Lung (tissue), 12 donors: ENCODE data around the gene MRNIP. TPM values are rescaled to one million over a fixed set of nuclear protein-coding genes. Genes with fewer than 3 reads are reported as not detected.
A peak's percentile ranks its signal among the peaks of the same experiment; 100 is the strongest.

Source experiments
- ATAC-seq: fragments of 200-7000 bp; cut with Tn5 transposase; one replicate; pipeline ENCODE4 v1.9.1; 2020; ENCODE audit warnings: moderate number of reproducible peaks; ENCODE audit not compliant: insufficient read depth, low FRiP score
- DNase-seq, 3 donors: peaks; one replicate each; pipeline ENCODE4 v3.0.0-alpha.2; 2013 to 2017
- H3K27ac ChIP-seq, 2 donors: one replicate each; pipeline ENCODE4 v1.5.1; 2013; ENCODE audit warnings: mild to moderate bottlenecking in 2 of 2, moderate library complexity in 2 of 2, control low read depth in 1 of 2, inconsistent platforms in 1 of 2, low read depth in 1 of 2, low read length in 1 of 2
- H3K27me3 ChIP-seq, 3 donors: one replicate each; pipeline ENCODE4 v1.5.1; 2013; ENCODE audit warnings: low read length in 2 of 3; ENCODE audit not compliant: control insufficient read depth in 3 of 3, insufficient read depth in 3 of 3
- H3K36me3 ChIP-seq, 4 donors: one replicate each; pipeline ENCODE4 v1.5.1; 2013; ENCODE audit warnings: low read length in 4 of 4, mild to moderate bottlenecking in 1 of 4, moderate library complexity in 1 of 4; ENCODE audit not compliant: control insufficient read depth in 4 of 4, insufficient read depth in 4 of 4
- H3K4me1 ChIP-seq, 5 donors: one replicate each; pipeline ENCODE4 v1.5.1; 2013; ENCODE audit warnings: low read length in 5 of 5, mild to moderate bottlenecking in 2 of 5, moderate library complexity in 1 of 5; ENCODE audit not compliant: control insufficient read depth in 5 of 5, insufficient read depth in 5 of 5
- H3K4me3 ChIP-seq: one replicate; pipeline ENCODE4 v1.5.1; 2013; ENCODE audit warnings: mild to moderate bottlenecking, control low read depth, moderate library complexity
- H3K9ac ChIP-seq, 2 donors: one replicate each; pipeline ENCODE4 v1.5.1; 2013; ENCODE audit warnings: low read length in 2 of 2, control low read depth in 1 of 2; ENCODE audit not compliant: insufficient read depth in 1 of 2
- H3K9me3 ChIP-seq, 4 donors: one replicate each; pipeline ENCODE4 v1.5.1; 2013; ENCODE audit warnings: low read length in 3 of 4, mild to moderate bottlenecking in 1 of 4, moderate library complexity in 1 of 4; ENCODE audit not compliant: control insufficient read depth in 4 of 4, insufficient read depth in 3 of 4
- WGBS, 2 donors: extraction: QIAGEN DNeasy Blood & Tissue Kit; methylation state at CpG; one replicate each; pipeline ENCODE4 v1.1.7; 2013; 5-methylcytosine and 5-hydroxymethylcytosine counted together
- polyA plus RNA-seq, 2 donors: library from polyadenylated mRNA; stranded (reverse); fragments of 200-250 nt; gene quantifications; one replicate each; pipeline ENCODE4 v1.2.1, GENCODE V29; 2013
- total RNA-seq, 2 donors: library from RNA; depleted of rRNA in 1 of 2; stranded (reverse); fragments of >200 nt in 1 of 2; gene quantifications; one replicate each; pipeline ENCODE4 v1.2.1, GENCODE V29; 2014 to 2021
- TF ChIP-seq, protein P1 (sequence below): IDR thresholded peaks from 2 replicates; pipeline ENCODE4 v1.5.1; 2012; ENCODE audit warnings: mild to moderate bottlenecking; ENCODE audit errors: control extremely low read depth, extremely low read depth
- donor health status: control.
- donor health status: control.
- donor health status: Bipolar disorder and iron deficiency.
- donor health status: healthy.
- donor health status: DM: yes; HTN: yes; CAD: no.

Gene MRNIP
- total and polyA plus RNA-seq, 4 donors: 15.4 to 51.0 (median 35.4) TPM

DNA sequence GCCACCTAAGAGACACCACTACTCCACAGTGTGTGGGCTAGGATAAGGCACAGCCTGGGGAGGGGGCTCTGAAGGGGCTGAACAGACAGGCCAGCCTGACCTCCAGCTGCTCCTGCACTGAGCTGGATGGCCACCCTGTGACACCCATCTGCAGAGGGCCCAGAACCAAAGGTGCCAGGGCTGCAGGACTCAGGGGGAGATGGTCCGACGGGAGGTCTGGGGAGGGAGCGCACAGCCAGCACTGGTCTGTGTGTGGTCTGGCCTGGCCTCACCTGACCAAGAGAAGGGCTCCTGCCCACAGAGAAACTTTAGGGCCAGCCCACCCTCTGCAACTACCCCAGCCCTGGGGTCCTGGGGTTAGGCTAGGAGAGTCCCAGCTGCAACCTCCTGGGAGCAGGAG is 64.0 kb downstream of the MRNIP start:
- peaks cover 0 to 21% (median 15%) of the 10 kb centered on the region in 4 donors for H3K36me3 ChIP-seq
- H3K4me1 ChIP-seq: peaks cover 3 to 51% (median 7%) of the 10 kb centered on the region in 5 donors
- no peak overlapping the region for H3K4me3 ChIP-seq
- 84 to 87% methylated on average over 3 of the region's 3 CpGs for WGBS, 2 donors
- ATAC-seq (no peak), DNase-seq (no peak)
- TF ChIP-seq, protein P1, sequence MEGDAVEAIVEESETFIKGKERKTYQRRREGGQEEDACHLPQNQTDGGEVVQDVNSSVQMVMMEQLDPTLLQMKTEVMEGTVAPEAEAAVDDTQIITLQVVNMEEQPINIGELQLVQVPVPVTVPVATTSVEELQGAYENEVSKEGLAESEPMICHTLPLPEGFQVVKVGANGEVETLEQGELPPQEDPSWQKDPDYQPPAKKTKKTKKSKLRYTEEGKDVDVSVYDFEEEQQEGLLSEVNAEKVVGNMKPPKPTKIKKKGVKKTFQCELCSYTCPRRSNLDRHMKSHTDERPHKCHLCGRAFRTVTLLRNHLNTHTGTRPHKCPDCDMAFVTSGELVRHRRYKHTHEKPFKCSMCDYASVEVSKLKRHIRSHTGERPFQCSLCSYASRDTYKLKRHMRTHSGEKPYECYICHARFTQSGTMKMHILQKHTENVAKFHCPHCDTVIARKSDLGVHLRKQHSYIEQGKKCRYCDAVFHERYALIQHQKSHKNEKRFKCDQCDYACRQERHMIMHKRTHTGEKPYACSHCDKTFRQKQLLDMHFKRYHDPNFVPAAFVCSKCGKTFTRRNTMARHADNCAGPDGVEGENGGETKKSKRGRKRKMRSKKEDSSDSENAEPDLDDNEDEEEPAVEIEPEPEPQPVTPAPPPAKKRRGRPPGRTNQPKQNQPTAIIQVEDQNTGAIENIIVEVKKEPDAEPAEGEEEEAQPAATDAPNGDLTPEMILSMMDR: no peak
- H3K27me3 ChIP-seq: no peaks in the 10 kb centered on the region
- peak overlapping the region in 1 of 2 donors; percentile 85 for H3K27ac ChIP-seq
- H3K9ac ChIP-seq: no peak overlapping the region
- H3K9me3 ChIP-seq: no peaks in the 10 kb centered on the region

DNA sequence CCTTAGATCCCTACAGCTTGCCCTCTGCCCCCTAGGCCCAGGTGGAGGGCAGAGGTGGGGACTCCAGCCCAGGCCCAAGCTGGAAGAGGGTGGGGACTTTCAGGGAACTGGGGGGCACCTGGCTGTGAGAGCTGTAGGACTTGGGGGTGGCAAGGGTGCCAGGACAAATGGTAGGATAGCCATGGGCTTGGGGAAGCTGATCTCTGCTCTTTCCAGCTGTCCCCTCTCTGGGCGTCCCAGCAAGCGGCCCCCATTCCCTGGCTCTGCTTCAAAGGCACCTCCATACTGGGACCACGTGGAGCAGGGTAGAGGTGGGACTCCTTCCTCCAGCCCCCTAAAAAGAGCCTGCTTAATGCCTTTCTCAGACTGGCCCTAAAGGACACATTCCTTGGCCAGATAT is 64.4 kb downstream of the MRNIP start:
- DNase-seq: no peak
- Histone ChIP-seq H3K4me1 (peaks cover 3 to 51% (median 7%) of the 10 kb centered on the region in 5 donors), H3K36me3 (peaks cover 0 to 16% (median 12%) of the 10 kb centered on the region in 4 donors), H3K27ac (peak overlapping the region in 1 of 2 donors; percentile 85), H3K27me3 (no peaks in the 10 kb centered on the region), H3K9ac (no peak overlapping the region), H3K9me3 (no peaks in the 10 kb centered on the region), H3K4me3 (no peak overlapping the region)
- TF ChIP-seq, protein P1: no peak
- WGBS, 2 donors: 49 to 66% methylated on average over 3 of the region's 3 CpGs
- no peak for ATAC-seq

DNA sequence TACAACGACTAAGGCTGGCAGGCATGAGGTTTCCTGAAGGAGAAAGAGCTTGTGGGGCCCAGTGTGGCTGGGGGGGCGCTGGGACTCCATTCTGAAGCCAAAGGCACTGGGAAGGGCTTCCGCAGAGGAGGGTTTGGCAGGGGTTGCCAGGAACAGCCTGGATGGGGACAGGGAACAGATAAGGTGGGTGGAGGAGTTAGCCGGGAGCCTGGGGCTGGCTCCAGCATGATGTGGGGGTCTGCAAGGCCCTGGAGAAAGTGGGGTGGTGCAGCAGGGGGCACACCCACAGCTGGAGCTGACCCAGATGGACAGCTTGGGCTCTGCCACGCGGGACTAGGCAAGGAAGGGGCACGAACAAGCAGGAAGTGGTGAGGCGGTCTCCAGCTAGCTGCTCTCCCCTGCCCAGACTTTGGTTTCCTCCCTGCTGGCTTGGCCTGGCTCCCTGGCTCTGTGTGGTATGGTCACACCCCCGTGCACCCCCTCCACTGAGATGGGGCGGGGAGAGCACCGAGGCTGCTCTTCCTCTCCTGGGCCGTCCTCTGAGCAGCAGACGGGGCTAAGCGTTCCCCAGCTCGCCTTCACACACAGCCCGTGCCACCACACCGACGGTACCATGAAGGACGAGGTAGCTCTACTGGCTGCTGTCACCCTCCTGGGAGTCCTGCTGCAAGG is 65.0 kb downstream of the MRNIP start, which contains the start of gene LTC4S:
LTC4S (plus strand) TSS at position 519 of the 672 bp plus-strand sequence; CDS start at position 614, 95 bp downstream.
- no peak within 1 kb of the TSS for H3K9ac ChIP-seq
- peak within 1 kb of the TSS in 1 of 2 donors; percentile 85 for H3K27ac ChIP-seq
- DNase-seq (peak; percentile 80 to 86 (median 80)), ATAC-seq (no peak)
- no peaks in the 10 kb centered on the region for H3K27me3 ChIP-seq
- H3K4me3 ChIP-seq: no peak within 1 kb of the TSS
- H3K4me1 ChIP-seq: peaks cover 3 to 51% (median 7%) of the 10 kb centered on the region in 5 donors
- TF ChIP-seq, protein P1: no peak
- no peaks in the 10 kb centered on the region for H3K9me3 ChIP-seq
- H3K36me3 ChIP-seq: peaks cover 0 to 11% (median 6%) of the 10 kb centered on the region in 4 donors
- 14 to 25% methylated on average over 19 of the region's 19 CpGs for WGBS, 2 donors
